ENCODE measurements around the gene CPN1.

GRCh38 chr10:100114460-100114859 is 32.8 kb upstream of the CPN1 start:
- TF ChIP-seq EGR1 (IDR thresholded peaks at IDR 0.05; ENCODE audit: low read depth) (no peak), CTCF (IDR thresholded peaks at IDR 0.05 in 2 of 3, conservative IDR thresholded peaks at IDR 0.05 in 1 of 3; ENCODE audit: borderline replicate concordance in 1 of 3, insufficient read depth in 1 of 3, low read depth in 2 of 3, low read length in 2 of 3) (no peak), EZH2 (IDR thresholded peaks at IDR 0.05) (no peak), POLR2A (IDR thresholded peaks at IDR 0.05; ENCODE audit: borderline replicate concordance, extremely low read depth, insufficient read depth, insufficient read length) (no peak), SIN3A (IDR thresholded peaks at IDR 0.05; ENCODE audit: low read depth) (no peak), MAX (IDR thresholded peaks at IDR 0.05) (no peak), ZBTB33 (IDR thresholded peaks at IDR 0.05; ENCODE audit: extremely low read depth, insufficient replicate concordance, low read length) (no peak), REST (IDR thresholded peaks at IDR 0.05; ENCODE audit: low read depth) (no peak), SRF (IDR thresholded peaks at IDR 0.05; ENCODE audit: low read depth) (no peak)
